Adrenal gland (tissue), 12 donors: Measurements from ENCODE around the gene DCTD. TPM values are rescaled to one million over a fixed set of nuclear protein-coding genes. Genes with fewer than 3 reads are reported as not detected.
A peak's percentile ranks its signal among the peaks of the same experiment; 100 is the strongest.

Experiments used
- DNase-seq, 7 donors: peaks; one replicate each; pipeline ENCODE4 v3.0.0-alpha.2; 2019 to 2020
- H3K27ac ChIP-seq, 5 donors: fragments of 200-600 bp; sonication (generic) in 4 of 5; 1 replicate in 3 of 5; 2 replicates in 2 of 5; pipeline versions ENCODE4 v1.5.1 to v1.8.0; 2016 to 2020; ENCODE audit warnings: mild to moderate bottlenecking in 1 of 5
- H3K27me3 ChIP-seq: fragments of 200-600 bp; 2 replicates; pipeline ENCODE4 v1.8.0; 2021
- H3K36me3 ChIP-seq, 2 donors: fragments of 200-600 bp; replicated peaks in 1 of 2; 1 replicate in 1 of 2; 2 replicates in 1 of 2; pipeline versions ENCODE4 v1.5.1 to v1.8.0; 2018 to 2022
- H3K4me1 ChIP-seq, 2 donors: fragments of 200-600 bp; replicated peaks in 1 of 2; 1 replicate in 1 of 2; 2 replicates in 1 of 2; pipeline versions ENCODE4 v1.5.1 to v1.8.0; 2018 to 2021
- H3K4me3 ChIP-seq, 4 donors: fragments of 200-600 bp; sonication (generic) in 3 of 4; one replicate each; pipeline ENCODE4 v1.5.1; 2016 to 2018
- H3K9me3 ChIP-seq, 3 donors: fragments of 200-600 bp; sonication (generic) in 1 of 3; replicated peaks in 1 of 3; 1 replicate in 2 of 3; 2 replicates in 1 of 3; pipeline versions ENCODE4 v1.5.1 to v1.8.0; 2016 to 2021
- POLR2A ChIP-seq, 2 donors: fragments of 450-650 bp; IDR thresholded peaks; one replicate each; pipeline ENCODE4 v1.6.1; 2017; ENCODE audit warnings: antibody characterized with exemption in 2 of 2, mild to moderate bottlenecking in 2 of 2, moderate library complexity in 1 of 2
- WGBS, 4 donors: extraction: QIAGEN DNeasy Blood & Tissue Kit in 2 of 4; methylation state at CpG; one replicate each; pipeline versions ENCODE4 v1.1.5 to v1.1.7; 2013 to 2017; 5-methylcytosine and 5-hydroxymethylcytosine counted together
- intact Hi-C, 2 donors: fragments of 100-400 bp; cut with DNase I; formaldehyde crosslinking; loops; one replicate each; pipeline versions ENCODE4 v1.14.1 to v1.15.0; 2022 to 2023
- polyA plus RNA-seq, 3 donors: library from polyadenylated mRNA; stranded (reverse); fragments of 200-250 nt in 2 of 3; fragments of 350-450 nt in 1 of 3; fragmentation: Illumina TruSeq in 1 of 3; extraction: RNeasy Lipid Tissue Mini Kit (QIAGEN cat#74804) in 1 of 3; gene quantifications; one replicate each; pipeline ENCODE4 v1.2.3, GENCODE V29; 2013 to 2014
- total RNA-seq, 9 donors: library from RNA; depleted of rRNA in 4 of 9; stranded (reverse); fragments of >200 nt in 4 of 9; fragments of 120-200 nt in 1 of 9; fragmentation: NEBNext Ultra II Directional in 1 of 9; extraction: Animal tissue kit (Norgen Biotek cat#: 25700) in 1 of 9; gene quantifications; one replicate each; pipeline versions ENCODE4 v1.1.0 to v1.2.4, GENCODE V29; 2013 to 2023
- TF ChIP-seq, protein P1 (sequence below), 6 experiments: fragments of 450-650 bp in 4 of 6; fragments of 200-600 bp in 2 of 6; sonication (generic) in 1 of 6; IDR thresholded peaks; 1 replicate in 5 of 6; 2 replicates in 1 of 6; pipeline versions ENCODE4 v1.5.1 to v1.8.0; 2016 to 2021; ENCODE audit warnings: antibody characterized with exemption in 6 of 6, mild to moderate bottlenecking in 2 of 6, moderate library complexity in 1 of 6
- donor health status: healthy with polysubstance abuse.
- donor health status: Bipolar disorder and iron deficiency.
- donor health status: DM: yes; HTN: yes; CAD: no.
- donor health status: DM: no; HTN: no; CAD: no.
- donor health status: DM: no; HTN: no; CAD: no.
- donor health status: DM: yes; HTN: yes; CAD: no.

The DCTD gene
- total and polyA plus RNA-seq, 12 donors = 54.5 to 254 (median 126) TPM

DNA sequence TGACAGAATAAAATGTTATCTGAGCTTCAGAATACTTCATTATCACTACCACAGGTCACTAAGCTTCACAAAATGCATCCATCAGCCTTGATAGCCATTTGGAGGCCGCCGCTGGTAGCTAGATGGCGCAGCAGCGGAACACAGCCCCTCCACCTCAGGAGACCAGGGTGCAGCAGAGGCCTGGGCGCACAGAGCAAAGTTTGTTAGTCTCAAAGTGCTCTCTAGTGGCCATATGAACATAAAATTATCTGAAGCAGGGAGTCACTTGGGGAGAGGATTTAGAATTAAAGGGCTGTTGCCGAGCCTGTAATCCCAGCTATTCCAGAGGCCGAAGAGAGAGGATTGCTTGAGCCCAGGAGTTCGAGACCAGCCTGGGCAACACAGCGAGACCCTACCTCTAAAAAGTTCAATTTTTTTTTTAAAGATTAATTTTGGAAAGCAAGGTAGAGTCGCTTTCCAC is 8.1 kb upstream of the DCTD start:
- DNase-seq = peak; percentile 79 to 94 (median 87)

DNA sequence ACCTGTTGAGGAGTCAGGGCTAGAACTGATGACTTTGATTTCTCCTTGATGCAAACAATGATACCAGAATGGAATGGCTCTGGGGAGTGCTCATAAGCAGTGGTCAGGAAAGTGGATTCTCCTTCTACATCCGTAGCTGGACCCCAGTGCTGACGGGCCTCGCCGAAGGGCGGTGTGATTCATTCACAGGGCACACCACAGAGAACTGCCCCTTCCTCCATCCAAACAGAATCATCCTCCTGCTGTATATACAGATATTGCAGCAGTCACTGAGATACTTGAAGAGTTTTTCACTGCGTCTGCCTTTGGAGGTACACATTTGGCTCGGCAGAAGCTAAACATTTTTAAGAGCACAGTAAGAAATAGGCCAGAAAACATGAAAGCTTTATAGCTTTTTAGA is 7.3 kb upstream of the DCTD start:
- Histone ChIP-seq H3K4me1 (no peaks in the 10 kb centered on the region), H3K27me3 (no peaks in the 10 kb centered on the region), H3K36me3 (no peaks in the 10 kb centered on the region), H3K27ac (no peak overlapping the region), H3K4me3 (no peak overlapping the region), H3K9me3 (no peaks in the 10 kb centered on the region)
- 92 to 95% (median 94%) methylated on average over 7 of the region's 7 CpGs for WGBS, 4 donors
- no peak for DNase-seq
- intact Hi-C loops = loop anchor here in 1 of 2 donors (10.0 kb wide), 1 partner anchor 440 kb away; no protein-coding TSS in a partner anchor
- TF ChIP-seq POLR2A (IDR thresholded peaks at IDR 0.05) = no peak
- TF ChIP-seq, protein P1, sequence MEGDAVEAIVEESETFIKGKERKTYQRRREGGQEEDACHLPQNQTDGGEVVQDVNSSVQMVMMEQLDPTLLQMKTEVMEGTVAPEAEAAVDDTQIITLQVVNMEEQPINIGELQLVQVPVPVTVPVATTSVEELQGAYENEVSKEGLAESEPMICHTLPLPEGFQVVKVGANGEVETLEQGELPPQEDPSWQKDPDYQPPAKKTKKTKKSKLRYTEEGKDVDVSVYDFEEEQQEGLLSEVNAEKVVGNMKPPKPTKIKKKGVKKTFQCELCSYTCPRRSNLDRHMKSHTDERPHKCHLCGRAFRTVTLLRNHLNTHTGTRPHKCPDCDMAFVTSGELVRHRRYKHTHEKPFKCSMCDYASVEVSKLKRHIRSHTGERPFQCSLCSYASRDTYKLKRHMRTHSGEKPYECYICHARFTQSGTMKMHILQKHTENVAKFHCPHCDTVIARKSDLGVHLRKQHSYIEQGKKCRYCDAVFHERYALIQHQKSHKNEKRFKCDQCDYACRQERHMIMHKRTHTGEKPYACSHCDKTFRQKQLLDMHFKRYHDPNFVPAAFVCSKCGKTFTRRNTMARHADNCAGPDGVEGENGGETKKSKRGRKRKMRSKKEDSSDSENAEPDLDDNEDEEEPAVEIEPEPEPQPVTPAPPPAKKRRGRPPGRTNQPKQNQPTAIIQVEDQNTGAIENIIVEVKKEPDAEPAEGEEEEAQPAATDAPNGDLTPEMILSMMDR (IDR thresholded peaks at IDR 0.05) = no peak

More for the DNA sequence above, 8.1 kb upstream of the DCTD start:
- no peaks in the 10 kb centered on the region for H3K27me3 ChIP-seq
- 28 to 40% (median 35%) methylated on average over 10 of the region's 10 CpGs for WGBS, 4 donors
- no peaks in the 10 kb centered on the region for H3K9me3 ChIP-seq
- no peaks in the 10 kb centered on the region for H3K4me1 ChIP-seq
- no peak overlapping the region for H3K4me3 ChIP-seq
- no peak overlapping the region for H3K27ac ChIP-seq
- TF ChIP-seq, protein P1 (IDR thresholded peaks at IDR 0.05) = peak; percentile 57 to 80 (median 72)
- TF ChIP-seq POLR2A (IDR thresholded peaks at IDR 0.05) = no peak
- H3K36me3 ChIP-seq = no peaks in the 10 kb centered on the region
- intact Hi-C loops = loop anchor here in 1 of 2 donors (10.0 kb wide), 1 partner anchor 441 kb away; no protein-coding TSS in a partner anchor

DNA sequence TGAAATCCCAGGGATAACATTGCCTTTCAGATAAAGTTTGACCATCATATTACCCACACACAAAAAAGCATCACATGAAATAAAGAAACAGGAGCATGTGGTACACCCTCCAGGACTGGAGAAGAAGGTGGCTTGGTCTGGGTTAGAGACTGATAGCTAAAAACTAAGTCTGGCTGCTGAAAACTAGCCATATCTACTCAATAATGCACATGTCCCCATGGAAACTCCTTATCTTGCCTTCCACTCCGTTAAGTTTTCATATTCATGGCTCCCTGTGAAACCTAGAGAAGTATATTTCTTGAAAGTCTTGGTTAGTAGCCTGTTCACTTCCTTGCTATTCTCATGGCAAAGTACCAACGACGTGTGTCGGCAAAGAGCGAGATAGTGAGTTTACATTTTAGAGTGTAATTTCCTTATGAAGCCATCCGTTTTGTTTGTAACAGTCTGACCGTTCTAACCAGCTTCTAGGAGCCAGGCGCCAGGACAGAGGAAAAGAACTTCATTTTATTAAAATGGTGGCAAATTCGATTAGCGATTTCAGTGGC is 6.7 kb upstream of the DCTD start:
- 87 to 90% (median 90%) methylated on average over 10 of the region's 10 CpGs for WGBS, 4 donors
- Histone ChIP-seq H3K27me3 (no peaks in the 10 kb centered on the region), H3K4me3 (no peak overlapping the region), H3K27ac (no peak overlapping the region), H3K9me3 (no peaks in the 10 kb centered on the region), H3K36me3 (no peaks in the 10 kb centered on the region), H3K4me1 (no peaks in the 10 kb centered on the region)
- no peak for TF ChIP-seq POLR2A (IDR thresholded peaks at IDR 0.05)
- TF ChIP-seq, protein P1 (IDR thresholded peaks at IDR 0.05) = no peak
- intact Hi-C loops = loop anchor here in 1 of 2 donors (10.0 kb wide), 1 partner anchor 439 kb away; no protein-coding TSS in a partner anchor
- DNase-seq = no peak

DNA sequence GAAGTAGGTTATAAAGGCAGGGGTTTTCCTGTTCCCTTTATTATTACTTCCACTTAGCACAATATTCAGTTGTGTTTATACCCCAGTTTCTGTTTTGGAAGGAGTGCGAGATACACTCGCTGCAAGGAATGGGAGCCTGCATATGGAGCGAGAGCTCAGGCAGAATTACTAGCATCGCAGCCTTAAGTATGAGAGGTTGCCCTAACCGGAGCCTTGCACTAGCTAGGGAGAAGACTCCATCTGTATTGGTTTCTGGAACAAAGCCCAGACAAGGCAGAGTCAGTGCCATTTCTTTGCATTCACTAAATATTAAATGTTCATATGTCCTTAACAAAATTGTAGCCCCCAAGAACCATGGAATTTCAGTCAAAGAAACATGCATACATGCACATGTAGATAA is 6.2 kb upstream of the DCTD start:
- Histone ChIP-seq H3K4me1 (peaks cover 1% of the 10 kb centered on the region in 2 donors), H3K27ac (no peak overlapping the region), H3K36me3 (no peaks in the 10 kb centered on the region), H3K9me3 (no peaks in the 10 kb centered on the region), H3K27me3 (no peaks in the 10 kb centered on the region), H3K4me3 (no peak overlapping the region)
- intact Hi-C loops = loop anchor here in 1 of 2 donors (10.0 kb wide), 1 partner anchor 439 kb away; no protein-coding TSS in a partner anchor
- TF ChIP-seq, protein P1 (IDR thresholded peaks at IDR 0.05) = no peak
- TF ChIP-seq POLR2A (IDR thresholded peaks at IDR 0.05) = no peak
- DNase-seq = no peak
- 81 to 83% (median 82%) methylated on average over 5 of the region's 5 CpGs for WGBS, 4 donors
